Measurements from ENCODE around the gene ITGB1.

DNA sequence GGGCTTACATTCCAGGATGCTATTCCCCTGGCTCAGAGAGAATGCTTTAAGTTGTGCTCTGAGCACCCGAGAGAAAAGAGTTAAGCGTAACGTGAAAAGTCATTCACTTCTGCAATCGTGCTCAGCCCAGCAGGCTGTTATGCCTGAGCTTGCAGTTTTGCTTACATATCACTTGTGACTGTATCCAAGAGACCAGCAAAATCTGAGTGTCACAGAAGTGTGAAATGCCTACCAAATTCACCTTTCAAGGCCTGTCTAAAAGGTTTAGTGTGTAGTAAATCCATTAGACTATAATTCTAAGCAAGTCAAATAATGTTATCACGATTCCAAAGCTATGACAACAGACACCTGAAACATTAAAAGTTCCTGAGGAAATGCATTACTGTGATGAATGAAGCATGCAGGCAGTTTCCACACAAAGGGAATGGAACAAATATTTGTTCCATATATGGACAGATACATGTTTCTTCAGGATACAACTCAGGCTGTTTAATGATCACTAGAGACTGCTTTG, 20.1 kb downstream of the ITGB1 start:
- TF ChIP-seq, protein P1, sequence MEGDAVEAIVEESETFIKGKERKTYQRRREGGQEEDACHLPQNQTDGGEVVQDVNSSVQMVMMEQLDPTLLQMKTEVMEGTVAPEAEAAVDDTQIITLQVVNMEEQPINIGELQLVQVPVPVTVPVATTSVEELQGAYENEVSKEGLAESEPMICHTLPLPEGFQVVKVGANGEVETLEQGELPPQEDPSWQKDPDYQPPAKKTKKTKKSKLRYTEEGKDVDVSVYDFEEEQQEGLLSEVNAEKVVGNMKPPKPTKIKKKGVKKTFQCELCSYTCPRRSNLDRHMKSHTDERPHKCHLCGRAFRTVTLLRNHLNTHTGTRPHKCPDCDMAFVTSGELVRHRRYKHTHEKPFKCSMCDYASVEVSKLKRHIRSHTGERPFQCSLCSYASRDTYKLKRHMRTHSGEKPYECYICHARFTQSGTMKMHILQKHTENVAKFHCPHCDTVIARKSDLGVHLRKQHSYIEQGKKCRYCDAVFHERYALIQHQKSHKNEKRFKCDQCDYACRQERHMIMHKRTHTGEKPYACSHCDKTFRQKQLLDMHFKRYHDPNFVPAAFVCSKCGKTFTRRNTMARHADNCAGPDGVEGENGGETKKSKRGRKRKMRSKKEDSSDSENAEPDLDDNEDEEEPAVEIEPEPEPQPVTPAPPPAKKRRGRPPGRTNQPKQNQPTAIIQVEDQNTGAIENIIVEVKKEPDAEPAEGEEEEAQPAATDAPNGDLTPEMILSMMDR (IDR thresholded peaks at IDR 0.05) = no peak
- TF ChIP-seq EP300 (IDR thresholded peaks at IDR 0.05) = no peak
- no peak for TF ChIP-seq POLR2A (IDR thresholded peaks at IDR 0.05)
